NCI-H345 treated with DMSO at 0.1 percent for 48 hours (cell line): ENCODE measurements around the gene ZNF362.
"Not testable (repeated sequence)": the region's sequence is repeated elsewhere in the genome, so short reads cannot be mapped to it uniquely, and the experiment has no call there.

Experiments used
- DNase-seq: peaks from one replicate; lab custom pipeline; 2025; ENCODE audit not compliant: unreplicated experiment; lab: John Stamatoyannopoulos, UW

ZNF362 gene

GRCh38 chr1:33282791-33283190 lies 26.5 kb downstream of the ZNF362 start:
- no peak for DNase-seq

- no peak for DNase-seq
These were observed 27.8 kb downstream of the ZNF362 start for GRCh38 chr1:33284049-33284448.

GRCh38 chr1:33286451-33287185 lies 30.3 kb downstream of the ZNF362 start:
- DNase-seq: no peak

GRCh38 chr1:33287317-33287716 lies 31.0 kb downstream of the ZNF362 start:
- DNase-seq: no peak

GRCh38 chr1:33288976-33289857 lies 32.9 kb downstream of the ZNF362 start:
- no peak for DNase-seq

- no peak for DNase-seq
These were observed 33.5 kb downstream of the ZNF362 start for GRCh38 chr1:33289858-33290154.

- DNase-seq: not testable (repeated sequence)
These were observed 34.3 kb downstream of the ZNF362 start for GRCh38 chr1:33290615-33291014.

GRCh38 chr1:33292726-33293340 lies 36.5 kb downstream of the ZNF362 start:
- no peak for DNase-seq

GRCh38 chr1:33294071-33295010 lies 38.0 kb downstream of the ZNF362 start:
- no peak for DNase-seq

- no peak for DNase-seq
These were observed 38.7 kb downstream of the ZNF362 start for GRCh38 chr1:33295023-33295422.

- DNase-seq: peak; percentile 46
These were observed 39.3 kb downstream of the ZNF362 start for GRCh38 chr1:33295450-33296081.

- no peak for DNase-seq
These were observed 39.8 kb downstream of the ZNF362 start for GRCh38 chr1:33296082-33296458.

GRCh38 chr1:33296824-33297223 lies 40.5 kb downstream of the ZNF362 start:
- DNase-seq: no peak

- DNase-seq: no peak
These were observed 41.8 kb downstream of the ZNF362 start for GRCh38 chr1:33297911-33298622.

GRCh38 chr1:33298623-33299277 lies 42.5 kb downstream of the ZNF362 start:
- peak; percentile 29 for DNase-seq

GRCh38 chr1:33299461-33300155 lies 43.3 kb downstream of the ZNF362 start:
- no peak for DNase-seq

GRCh38 chr1:33300673-33301072 lies 44.4 kb downstream of the ZNF362 start:
- no peak for DNase-seq

GRCh38 chr1:33301273-33301984 lies 45.1 kb downstream of the ZNF362 start:
- no peak for DNase-seq
